SK-N-DZ (cell line): ENCODE results near the gene PHF1. TPM values are rescaled to one million over a fixed set of nuclear protein-coding genes. Genes with fewer than 3 reads are reported as not detected.
"Not testable (repeated sequence)": the region's sequence is repeated elsewhere in the genome, so short reads cannot be mapped to it uniquely, and the experiment has no call there.

Experiments
- DNase-seq: peaks from one replicate; pipeline ENCODE4 v3.0.0-alpha.2; 2015; ENCODE audit warnings: low spot score
- polyA plus RNA-seq, 2 experiments: library from polyadenylated mRNA; depleted of rRNA; stranded (reverse); fragments of >200 nt; gene quantifications; 2 replicates each; pipeline ENCODE4 v1.2.3, GENCODE V29; 2014

The PHF1 gene
- polyA plus RNA-seq (2014; cell fraction: cytosol; rRNA removed) = 34.8 and 38.5 TPM in 2 replicates
- polyA plus RNA-seq (2014; cell fraction: nucleus; rRNA removed) = 264 and 294 TPM in 2 replicates

DNA sequence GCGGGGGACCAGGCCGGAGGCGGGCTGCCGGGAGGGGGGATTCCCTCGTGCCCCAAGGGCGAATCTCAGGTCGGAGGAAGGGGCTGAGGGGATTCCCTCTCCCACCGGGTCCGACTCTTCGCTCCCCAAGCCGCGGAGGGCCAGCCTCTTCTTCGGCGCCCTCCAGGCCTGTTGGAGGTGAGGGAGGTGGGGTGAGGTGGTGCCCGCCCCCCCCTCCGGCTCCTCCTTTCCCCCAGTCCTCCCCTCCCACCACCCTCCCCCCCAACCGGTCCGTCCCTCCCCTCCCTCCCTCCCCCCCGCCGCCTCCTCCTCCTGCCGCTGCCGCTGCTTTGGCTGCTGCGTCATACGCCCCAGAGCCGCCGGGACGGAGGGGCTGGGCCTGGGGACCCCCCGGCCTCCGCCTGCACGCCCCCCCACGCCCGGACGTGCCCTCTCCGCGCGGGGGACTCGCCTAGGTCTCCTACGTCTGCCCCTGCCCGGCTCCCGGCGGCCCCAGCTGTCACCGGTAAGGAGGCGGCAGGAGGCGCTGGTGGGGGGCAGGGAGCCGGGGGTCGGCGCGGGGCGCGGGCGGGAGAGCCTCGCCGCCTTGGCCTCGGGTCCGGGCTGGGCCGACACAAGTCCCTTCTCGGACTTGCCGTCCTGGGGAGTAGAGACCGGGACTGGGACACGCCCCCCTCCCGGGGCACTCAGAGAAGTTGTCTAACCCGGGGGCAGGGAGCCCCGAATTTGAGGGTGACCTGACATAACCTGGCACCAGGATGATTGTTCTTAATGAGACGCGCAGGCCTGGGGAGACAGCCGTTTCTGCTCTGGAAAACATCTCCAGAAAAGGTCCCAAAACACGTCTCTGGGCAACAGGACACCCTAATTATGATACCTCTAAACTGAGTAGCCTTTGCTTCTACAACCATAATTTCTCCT is at the start of gene PHF1:
Gene PHF1, plus strand, starts transcription at position 304 of the 921 bp plus-strand sequence. CDS start 1,250 bp downstream, outside the sequence.
- DNase-seq = peak; percentile 45

DNA sequence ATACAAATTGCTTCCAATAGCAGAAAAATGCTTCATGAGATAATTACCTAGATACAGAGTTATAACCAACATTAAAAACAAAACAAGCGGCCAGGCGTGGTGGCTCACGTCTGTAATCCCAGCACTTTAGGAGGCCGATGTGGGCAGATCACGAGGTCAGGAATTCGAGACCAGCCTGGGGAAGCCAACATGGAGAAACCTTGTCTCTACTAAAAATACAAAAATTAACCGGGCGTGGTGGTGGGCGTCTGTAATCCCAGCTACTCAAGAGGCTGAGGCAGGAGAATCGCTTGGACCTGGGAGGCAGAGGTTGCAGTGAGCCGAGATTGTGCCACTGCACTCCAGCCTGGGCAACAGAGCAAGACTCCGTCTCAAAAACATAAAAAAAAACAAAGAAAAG is 47.3 kb upstream of the PHF1 start:
- not testable (repeated sequence) for DNase-seq

DNA sequence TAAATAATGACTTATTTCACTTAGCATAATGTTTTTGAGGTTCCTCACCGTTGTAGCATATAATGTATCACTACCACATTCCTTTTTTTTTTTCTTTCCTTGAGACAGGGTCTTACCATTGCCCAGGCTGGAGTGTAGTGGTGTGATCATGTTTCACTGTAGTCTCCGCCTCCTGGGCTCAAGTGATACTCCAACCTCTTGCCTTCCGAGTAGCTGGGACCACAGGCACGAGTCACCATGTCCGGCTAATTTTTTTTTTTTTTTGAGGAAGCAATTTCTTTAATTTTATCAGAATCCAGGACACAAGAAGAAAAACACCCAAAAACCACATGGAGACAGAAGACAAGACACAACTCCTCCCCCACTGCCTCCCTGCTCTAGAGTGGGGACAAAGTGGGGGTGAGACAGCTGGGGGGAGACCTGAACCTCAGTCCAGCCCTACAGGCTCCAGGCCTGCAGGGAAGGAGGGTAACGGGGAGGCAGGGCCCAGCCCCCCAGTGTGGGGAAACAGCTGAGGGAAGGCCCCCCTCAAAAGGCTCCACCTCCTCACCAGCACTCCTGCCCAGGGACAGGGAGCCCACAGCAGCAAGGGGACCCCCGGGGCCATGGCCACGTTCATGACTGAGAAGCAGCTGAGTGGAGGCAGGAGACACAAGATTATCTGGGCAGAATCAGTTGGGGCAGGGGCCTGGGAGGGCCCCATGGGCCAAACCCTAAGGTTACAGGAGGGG is 46.2 kb upstream of the PHF1 start:
- peak; percentile 66 for DNase-seq

DNA sequence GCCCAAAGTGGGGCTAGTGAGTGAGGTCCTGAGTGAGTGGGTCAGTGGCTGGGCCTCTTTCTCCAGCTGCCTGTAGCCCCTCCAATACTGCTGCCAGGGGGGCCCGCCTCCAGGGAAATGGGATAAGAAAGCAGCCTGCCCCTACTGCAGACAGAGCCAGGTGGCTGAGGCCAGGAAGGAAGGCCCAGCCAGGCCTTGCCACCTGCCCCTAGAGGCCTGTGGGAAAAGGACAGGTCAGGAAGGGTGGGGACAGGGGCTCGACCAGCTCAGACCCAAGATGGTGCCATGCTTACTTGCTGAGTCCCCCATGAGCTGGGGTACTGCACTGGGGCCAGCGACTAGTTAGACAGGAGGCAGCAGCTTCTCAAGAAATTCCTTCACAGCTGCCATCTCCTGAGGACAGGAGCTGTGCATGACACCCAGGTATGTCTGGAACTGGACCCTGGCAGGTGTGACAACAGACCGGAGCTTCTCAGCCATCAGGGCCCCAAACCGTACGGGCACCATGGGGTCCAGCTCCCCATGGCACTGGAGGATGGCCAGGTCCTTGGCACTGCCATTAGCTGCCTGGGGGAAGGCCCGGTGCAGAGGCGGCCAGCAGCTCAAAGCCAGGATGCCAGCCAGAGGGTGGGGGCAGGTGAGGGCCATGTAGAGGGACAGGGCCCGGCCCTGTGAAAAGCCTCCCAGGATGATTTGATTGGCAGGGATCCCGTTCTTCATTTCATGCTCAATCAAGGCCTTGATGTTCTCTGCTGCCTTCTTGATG is 45.4 kb upstream of the PHF1 start:
- DNase-seq = peak; percentile 38

DNA sequence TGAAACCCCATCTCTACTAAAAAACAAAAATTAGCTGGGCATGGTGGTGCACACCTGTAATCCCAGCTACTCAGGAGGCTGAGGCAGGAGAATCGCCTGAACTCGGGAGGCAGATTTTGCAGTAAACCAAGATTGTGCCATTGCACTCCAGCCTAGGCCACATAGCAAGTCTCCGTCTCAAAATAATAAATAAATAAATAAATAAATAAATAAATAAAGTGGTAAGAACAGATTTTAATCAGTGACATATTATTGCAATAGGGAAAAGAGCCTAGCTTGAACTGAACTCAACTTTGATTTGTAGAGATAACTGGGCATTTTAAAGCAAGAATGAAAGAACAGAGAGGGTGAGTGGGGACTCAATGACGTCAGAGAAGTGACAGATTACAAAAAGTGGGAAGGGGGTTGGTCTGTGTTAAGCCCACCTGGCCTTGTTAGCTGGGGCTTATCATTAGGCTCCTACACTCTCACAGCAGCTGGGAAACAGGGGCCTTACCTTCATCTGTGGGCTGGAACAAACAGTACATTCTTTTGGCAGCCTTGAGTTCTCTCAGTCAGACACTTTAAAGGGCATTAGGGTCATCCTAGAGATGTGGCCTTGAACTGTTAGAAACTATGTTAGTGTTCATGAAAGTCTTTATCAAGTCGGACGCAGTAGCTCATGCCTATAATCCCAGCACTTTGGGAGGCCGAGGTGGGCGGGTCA is 43.7 kb upstream of the PHF1 start:
- DNase-seq = no peak

DNA sequence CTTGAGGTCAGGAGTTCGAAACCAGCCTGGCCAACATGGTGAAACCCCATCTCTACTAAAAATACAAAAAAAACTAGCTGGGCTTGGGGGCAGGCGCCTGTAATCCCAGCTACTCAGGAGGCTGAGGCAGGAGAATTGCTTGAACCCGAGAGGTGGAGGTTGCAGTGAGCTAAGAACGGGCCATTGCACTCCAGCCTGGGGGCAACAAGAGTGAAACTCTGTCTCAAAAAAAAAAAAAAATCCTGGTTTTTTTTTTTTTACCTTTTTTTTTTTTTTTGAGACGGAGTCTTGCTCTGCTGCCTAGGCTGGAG is 43.1 kb upstream of the PHF1 start:
- DNase-seq = not testable (repeated sequence)

DNA sequence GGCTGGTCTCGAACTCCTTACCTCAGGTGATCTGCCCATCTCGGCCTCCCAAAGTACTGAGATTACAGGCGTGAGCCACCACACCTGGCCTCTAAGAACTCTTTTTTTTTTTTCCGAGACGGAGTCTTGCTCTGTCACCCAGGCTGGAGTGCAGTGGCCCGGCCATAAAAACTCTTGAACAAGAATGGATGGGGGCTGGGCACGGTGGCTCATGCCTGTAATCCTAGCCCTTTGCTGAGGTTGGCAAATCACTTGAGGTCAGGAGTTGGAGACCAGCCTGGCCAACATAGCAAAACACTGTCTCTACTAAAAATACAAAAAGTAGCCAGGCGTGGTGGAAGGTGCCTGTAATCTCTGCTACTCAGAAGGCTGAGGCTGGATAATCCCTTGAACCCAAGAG is 38.9 kb upstream of the PHF1 start:
- DNase-seq = not testable (repeated sequence)

DNA sequence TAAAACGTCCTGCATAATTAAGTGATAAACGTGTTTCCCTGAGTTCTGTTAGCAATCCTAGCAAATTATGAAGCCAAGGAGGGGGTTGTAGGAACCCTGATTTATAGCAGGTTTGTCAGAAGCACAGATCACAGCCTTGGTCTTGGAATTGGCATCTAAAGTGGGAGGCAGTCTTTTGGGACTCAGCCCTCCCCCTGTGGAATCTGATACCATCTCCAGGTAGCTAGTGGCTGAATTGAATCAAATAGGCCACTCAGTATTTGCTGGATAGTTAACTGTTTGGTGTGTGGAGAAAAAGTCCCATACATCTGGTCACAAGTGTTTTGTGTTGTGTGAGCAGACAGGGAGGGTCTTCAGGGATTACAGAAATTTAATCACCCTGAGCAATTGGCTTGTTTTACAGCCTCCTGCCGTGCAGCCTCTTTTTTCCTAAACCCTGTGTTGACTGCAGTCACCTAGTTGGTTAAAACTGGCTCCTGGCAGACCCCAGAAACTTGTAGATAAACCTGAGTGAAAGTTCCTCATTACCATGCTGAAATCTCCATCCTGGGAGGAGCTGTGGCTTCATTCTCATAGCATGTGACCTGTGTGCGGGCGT is 38.2 kb upstream of the PHF1 start:
- DNase-seq = peak; percentile 54

DNA sequence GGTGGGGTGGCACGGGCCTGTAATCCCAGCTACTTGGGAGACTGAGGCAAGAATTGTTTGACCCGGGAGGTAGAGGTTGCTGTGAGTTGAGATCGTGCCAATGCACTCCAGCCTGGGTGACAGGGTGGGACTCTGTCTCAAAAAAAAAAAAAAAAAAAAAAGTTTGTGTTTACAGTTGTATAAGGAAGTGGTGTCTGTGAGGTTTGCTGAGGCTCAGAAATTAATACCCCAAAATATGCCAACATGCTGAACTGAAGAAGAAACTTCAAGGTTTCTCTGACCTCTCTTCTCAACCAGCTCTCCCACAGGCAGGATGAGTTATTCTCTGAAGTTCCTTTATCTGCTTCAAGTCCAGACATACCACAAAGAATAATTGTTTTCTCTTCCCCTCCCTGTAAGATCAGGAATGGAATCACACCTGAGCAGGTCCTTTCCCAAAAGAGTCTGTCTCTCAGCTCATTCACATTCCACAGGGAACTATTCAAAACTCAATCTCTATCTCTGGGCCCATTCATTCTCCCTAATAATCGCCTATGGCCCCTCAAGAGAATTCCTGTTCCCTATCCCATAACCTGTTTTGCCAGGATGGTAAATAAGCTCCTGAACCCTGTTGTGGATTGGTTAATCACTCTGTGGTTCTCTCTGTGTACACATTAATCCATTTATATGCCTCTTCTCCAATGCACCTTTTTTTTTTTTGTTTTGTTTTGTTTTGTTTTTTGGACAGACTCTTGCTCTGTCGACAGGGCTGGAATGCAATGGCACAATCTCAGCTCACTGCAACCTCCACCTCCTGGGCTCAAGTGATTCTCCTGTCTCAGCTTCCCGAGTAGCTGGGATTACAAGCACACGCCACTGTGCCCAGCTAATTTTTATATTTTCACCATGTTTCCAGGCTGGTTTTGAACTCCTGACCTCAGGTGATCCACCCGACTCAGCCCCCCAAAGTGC is 36.6 kb upstream of the PHF1 start:
- no peak for DNase-seq

DNA sequence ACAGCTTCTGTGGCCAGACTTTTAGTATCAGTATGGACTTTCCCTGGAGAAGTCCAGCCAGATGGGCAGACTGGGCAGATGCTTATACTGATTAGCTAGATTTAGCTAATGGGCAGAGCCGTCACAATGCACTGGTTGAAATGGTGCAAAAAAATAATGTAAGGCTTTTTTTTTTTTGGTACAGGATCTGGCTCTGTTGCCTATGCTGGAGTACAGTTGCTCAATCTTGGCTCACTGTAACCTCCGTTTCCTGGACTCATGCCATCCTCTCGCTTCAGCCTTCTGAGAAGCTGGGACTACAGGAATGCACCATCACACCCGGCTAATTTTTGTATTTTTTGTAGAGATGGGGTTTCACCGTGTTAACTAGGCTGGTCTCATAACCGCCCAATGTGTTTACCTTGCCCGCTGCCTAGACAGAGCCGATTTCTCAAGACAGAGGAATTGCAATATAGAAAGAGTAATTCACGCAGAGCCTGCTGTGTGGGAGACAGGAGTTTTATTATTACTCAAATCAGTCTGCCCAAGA is 35.6 kb upstream of the PHF1 start:
- DNase-seq = no peak

DNA sequence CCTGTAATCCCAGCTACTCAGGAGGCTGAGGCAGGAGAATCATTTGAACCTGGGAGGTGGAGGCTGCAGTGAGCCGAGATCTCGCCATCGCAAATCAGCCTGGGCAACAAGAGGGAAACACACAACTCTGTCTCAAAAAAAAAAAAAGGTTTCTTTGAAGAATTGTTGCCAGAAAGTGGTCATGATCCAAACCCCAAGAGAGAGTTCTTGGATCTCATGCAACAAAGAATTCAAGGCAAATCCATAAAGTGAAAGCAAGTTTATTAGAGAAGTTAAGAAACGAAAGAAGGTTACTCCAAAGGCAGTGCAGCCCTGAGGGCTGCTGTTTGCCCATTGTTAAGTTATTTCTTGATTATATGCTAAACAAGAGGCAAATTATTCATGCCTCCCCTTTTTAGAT is 33.6 kb upstream of the PHF1 start:
- no peak for DNase-seq

DNA sequence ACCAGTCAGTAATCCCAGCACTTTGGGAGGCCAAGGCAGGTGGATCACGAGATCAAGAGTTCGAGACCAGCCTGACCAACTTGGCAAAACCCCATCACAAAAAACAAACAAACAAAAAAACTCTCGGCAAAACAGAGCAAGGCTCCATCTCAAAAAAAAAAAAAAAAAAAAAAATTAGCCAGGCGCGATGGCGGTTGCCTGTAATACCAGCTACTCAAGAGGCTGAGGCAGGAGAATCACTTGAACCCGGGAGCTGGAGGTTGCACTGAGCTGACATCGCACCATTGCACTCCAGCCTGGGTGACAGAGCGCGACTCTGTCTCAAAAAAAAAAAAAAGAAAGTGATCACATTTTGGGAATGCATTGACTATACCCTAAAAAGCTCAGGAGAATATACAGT is 31.6 kb upstream of the PHF1 start:
- not testable (repeated sequence) for DNase-seq

DNA sequence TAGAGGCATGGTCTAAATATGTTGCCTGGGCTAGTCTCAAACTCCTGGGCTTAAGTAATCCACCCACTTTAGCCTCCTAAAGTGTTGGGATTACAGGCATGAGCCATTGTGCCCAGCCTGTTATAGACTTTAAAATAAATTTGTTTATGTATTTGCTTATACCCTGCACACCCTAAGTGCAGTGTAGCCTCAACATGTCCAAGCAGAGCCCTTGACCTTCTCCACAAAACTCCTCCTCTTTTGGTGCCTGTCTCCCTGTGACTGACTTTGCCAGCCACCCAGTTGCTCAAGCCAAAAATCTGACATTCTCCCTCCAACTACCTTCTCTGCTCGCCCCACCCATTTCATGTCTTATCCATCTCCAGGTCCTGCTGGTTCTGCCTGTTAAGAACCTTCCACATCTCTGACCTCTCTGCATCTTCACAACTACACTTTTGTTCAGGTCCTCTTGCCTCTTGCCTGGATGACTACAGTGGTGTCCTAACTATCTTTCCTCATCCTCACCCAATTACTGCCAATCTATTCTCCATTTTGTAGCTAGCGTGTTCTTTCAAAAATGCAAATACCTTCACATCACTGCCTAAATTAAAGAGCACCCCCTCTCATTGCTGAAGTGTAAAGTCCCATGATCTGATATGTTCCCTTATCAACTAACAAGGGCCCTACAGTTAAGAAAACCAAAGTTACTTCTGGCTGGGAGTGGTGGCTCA is 30.4 kb upstream of the PHF1 start:
- DNase-seq = no peak

DNA sequence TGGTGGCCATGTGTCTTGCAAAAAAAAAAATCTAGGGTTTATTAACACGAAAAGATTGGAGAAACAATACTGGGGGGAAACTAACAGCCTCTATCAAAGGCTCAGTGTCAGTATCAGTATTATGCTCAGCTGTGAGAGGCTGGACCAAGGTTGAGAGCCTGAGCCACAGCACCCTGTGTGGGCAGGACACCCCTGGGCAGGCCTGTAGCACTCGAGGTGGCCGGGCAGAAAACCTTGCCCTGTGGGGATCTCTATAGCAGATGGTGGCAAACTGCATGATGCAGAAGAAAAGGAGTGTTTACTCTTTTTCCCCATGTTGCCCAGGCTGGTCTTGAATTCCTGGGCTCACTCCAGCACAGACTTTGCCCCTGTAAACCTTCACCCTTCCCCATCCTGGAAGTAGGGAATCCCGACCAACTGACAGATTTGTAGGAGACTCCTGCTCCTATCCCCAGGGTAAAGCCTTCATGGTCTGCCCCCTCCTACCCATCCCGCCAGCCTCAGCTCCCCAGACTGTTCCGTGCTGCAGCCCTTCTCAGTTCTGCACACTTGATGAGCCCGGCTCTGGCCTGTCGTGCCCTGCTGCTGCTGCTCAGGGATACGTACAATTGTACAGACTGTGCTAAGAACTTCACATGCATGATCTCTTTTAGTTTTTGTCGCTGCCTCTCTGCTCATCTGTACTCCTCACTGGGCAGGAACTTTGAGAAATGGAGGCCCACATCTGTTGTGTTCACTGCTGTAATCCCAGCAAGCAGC is 27.2 kb upstream of the PHF1 start:
- no peak for DNase-seq

DNA sequence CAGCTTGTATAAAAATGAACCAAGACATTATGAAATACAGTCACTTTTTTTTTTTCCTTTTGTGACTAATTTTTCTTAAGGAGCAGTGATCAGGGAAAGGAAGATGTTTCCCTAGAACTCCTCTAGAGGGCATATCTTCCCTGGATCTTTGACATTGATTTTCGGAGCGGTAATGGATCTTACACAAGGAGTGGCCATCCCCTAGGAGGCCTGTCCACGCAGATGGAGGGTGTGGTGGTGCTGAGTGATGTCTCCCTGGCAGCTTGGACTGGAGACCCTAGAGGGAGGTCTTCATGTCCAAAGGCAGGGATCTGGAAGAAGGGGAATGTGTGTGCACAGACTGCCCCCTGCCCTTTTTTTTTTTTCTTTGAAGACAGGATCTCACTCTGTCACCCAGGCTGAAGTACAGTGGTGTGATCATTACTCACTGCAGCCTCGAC is 26.2 kb upstream of the PHF1 start:
- DNase-seq = peak; percentile 63

DNA sequence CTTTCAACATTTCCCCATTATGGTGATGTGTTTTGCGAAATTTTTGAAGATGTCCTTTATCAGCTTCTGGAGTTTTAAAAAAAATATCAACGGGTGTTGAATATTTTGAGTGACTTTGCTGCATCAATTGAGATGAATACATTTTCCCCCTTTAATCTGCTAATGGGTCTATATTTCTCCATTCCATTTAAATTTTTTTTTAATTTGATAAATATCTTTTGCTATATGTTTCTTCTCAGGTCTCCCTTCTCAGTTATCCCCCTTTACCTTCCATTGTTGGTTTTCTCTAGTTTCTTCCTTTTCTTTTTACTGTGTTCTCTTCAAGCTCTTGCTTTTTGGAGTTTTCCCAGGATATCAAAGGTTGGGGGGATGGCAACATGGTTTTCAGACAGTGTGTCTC is 20.6 kb upstream of the PHF1 start:
- no peak for DNase-seq

DNA sequence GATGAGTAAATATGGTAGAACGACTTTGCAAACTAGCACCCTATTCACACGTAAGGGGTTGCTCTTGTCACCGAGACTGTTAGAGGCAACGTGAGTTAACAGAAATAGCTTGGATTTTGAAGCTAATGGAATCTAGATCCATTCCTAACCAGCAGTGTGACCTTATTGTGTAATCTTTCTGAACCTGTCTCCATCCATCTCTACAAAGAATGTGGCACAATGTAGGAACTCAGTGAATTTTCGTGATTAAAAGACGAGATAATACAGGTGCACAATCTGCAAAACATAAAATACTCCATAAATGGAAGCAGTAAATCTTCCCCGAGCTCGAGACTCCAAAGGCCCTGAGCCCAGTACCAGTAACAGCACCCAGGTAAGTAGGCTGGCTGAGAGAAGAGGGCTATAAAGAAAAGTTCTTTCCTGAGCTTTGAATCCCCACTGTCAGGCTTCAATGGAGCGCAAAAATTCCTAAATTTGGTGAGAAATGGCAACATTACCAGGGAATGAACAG is 20.0 kb upstream of the PHF1 start:
- no peak for DNase-seq
